ENCODE results near the gene SMAD3. TPM values are rescaled to one million over a fixed set of nuclear protein-coding genes. Genes with fewer than 3 reads are reported as not detected.

The SMAD3 gene
- total and polyA plus RNA-seq, 2 donors (not counting 1 experiment from before 2014, with no cell fraction given), result 55.9 to 163 TPM

DNA sequence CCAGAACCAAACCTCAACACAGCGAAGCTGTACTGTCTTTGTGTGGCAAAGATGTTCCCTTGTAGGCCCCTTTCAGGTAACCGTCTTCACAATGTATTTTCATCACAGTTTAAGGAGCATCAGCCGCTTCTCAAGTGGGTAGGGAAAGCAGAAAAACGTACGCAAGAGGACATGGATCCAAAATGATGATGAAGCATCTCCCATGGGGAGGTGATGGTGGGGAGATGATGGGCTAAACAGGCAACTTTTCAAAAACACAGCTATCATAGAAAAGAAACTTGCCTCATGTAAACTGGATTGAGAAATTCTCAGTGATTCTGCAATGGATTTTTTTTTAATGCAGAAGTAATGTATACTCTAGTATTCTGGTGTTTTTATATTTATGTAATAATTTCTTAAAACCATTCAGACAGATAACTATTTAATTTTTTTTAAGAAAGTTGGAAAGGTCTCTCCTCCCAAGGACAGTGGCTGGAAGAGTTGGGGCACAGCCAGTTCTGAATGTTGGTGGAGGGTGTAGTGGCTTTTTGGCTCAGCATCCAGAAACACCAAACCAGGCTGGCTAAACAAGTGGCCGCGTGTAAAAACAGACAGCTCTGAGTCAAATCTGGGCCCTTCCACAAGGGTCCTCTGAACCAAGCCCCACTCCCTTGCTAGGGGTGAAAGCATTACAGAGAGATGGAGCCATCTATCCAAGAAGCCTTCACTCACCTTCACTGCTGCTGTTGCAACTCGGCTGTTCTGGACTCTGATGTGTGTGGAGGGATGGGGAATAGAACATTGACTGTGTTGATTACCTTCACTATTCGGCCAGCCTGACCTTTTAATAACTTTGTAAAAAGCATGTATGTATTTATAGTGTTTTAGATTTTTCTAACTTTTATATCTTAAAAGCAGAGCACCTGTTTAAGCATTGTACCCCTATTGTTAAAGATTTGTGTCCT, 129.0 kb downstream of the SMAD3 start:
- Mint-ChIP-seq H3K4me1 (peaks cover 18% of the 10 kb centered on the region), H3K27me3 (no peaks in the 10 kb centered on the region), H3K9me3 (ENCODE audit: insufficient read depth) (no peaks in the 10 kb centered on the region), H3K27ac (peak overlapping the region; percentile 28), H3K4me3 (no peak overlapping the region)
- no peak overlapping the region for H3K4me3 ChIP-seq (ENCODE audit: control extremely low read depth in 1 of 5, extremely low read depth in 1 of 5, insufficient read depth in 1 of 5, low read depth in 2 of 5, low read length in 4 of 5)
- peaks cover 6 to 13% of the 10 kb centered on the region in 2 donors for H3K4me1 ChIP-seq (ENCODE audit: control insufficient read depth in 2 of 2, insufficient read depth in 2 of 2, low read length in 2 of 2)
- ChIA-PET CTCF (no interaction called here), POLR2A (no interaction called here)
- no peaks in the 10 kb centered on the region for H3K9me3 ChIP-seq (ENCODE audit: control extremely low read depth in 1 of 3, control insufficient read depth in 2 of 3, insufficient read depth in 1 of 3, low read length in 2 of 3)
- no peak for ATAC-seq (ENCODE audit: low read depth)
- no peak overlapping the region for H2AFZ ChIP-seq (ENCODE audit: insufficient read depth, low read depth, low read length, poor library complexity, severe bottlenecking)
- intact Hi-C loops (cut with micrococcal nuclease), result no loop called here
- H3K27ac ChIP-seq (ENCODE audit: low read length in 2 of 2), result no peak overlapping the region
- DNase-seq, result no peak
- no peaks in the 10 kb centered on the region for H3K79me2 ChIP-seq (ENCODE audit: control insufficient read depth, insufficient read depth, low read length)
- no peaks in the 10 kb centered on the region for H4K20me1 ChIP-seq (ENCODE audit: control insufficient read depth, insufficient read depth, low read length, poor library complexity, severe bottlenecking)
- H3K4me2 ChIP-seq (replicated peaks; ENCODE audit: low read depth, low read length, poor library complexity, severe bottlenecking), result no peak overlapping the region
- peaks cover 14 to 47% of the 10 kb centered on the region in 2 experiments for H3K36me3 ChIP-seq (replicated peaks in 1 of 2; ENCODE audit: control extremely low read depth in 1 of 2, control insufficient read depth in 1 of 2, extremely low read depth in 1 of 2, insufficient read depth in 2 of 2, low read length in 1 of 2)
- H3K9ac ChIP-seq (ENCODE audit: low read length), result no peak overlapping the region
- TF ChIP-seq CTCF (IDR thresholded peaks at IDR 0.05) (no peak), EZH2 (IDR thresholded peaks at IDR 0.05; ENCODE audit: borderline replicate concordance, insufficient read depth, low read depth, low read length, poor library complexity, severe bottlenecking) (no peak)
- WGBS (ENCODE audit: insufficient coverage), result 88% methylated on average over 3 of the region's 9 CpGs
- H3K27me3 ChIP-seq (replicated peaks in 1 of 4; ENCODE audit: control extremely low read depth in 1 of 4, control insufficient read depth in 3 of 4, insufficient read depth in 4 of 4, low read length in 3 of 4), result no peaks in the 10 kb centered on the region

- Histone ChIP-seq H3K4me1 (ENCODE audit: control insufficient read depth in 2 of 2, insufficient read depth in 2 of 2, low read length in 2 of 2) (peaks cover 6 to 13% of the 10 kb centered on the region in 2 donors), H3K27me3 (replicated peaks in 1 of 4; ENCODE audit: control extremely low read depth in 1 of 4, control insufficient read depth in 3 of 4, insufficient read depth in 4 of 4, low read length in 3 of 4) (no peaks in the 10 kb centered on the region), H3K9me3 (ENCODE audit: control extremely low read depth in 1 of 3, control insufficient read depth in 2 of 3, insufficient read depth in 1 of 3, low read length in 2 of 3) (no peaks in the 10 kb centered on the region), H3K4me3 (ENCODE audit: control extremely low read depth in 1 of 5, extremely low read depth in 1 of 5, insufficient read depth in 1 of 5, low read depth in 2 of 5, low read length in 4 of 5) (no peak overlapping the region), H3K79me2 (ENCODE audit: control insufficient read depth, insufficient read depth, low read length) (no peaks in the 10 kb centered on the region), H2AFZ (ENCODE audit: insufficient read depth, low read depth, low read length, poor library complexity, severe bottlenecking) (no peak overlapping the region), H3K4me2 (replicated peaks; ENCODE audit: low read depth, low read length, poor library complexity, severe bottlenecking) (no peak overlapping the region), H4K20me1 (ENCODE audit: control insufficient read depth, insufficient read depth, low read length, poor library complexity, severe bottlenecking) (no peaks in the 10 kb centered on the region), H3K36me3 (replicated peaks in 1 of 2; ENCODE audit: control extremely low read depth in 1 of 2, control insufficient read depth in 1 of 2, extremely low read depth in 1 of 2, insufficient read depth in 2 of 2, low read length in 1 of 2) (peaks cover 14 to 41% of the 10 kb centered on the region in 2 experiments), H3K27ac (ENCODE audit: low read length in 2 of 2) (no peak overlapping the region), H3K9ac (ENCODE audit: low read length) (no peak overlapping the region)
- H3K27ac Mint-ChIP-seq, result peak overlapping the region; percentile 44
- intact Hi-C loops (cut with micrococcal nuclease), result no loop called here
- H3K4me3 Mint-ChIP-seq, result no peak overlapping the region
- POLR2A ChIA-PET, result no interaction called here
- ATAC-seq (ENCODE audit: low read depth), result no peak
- CTCF ChIA-PET, result interaction anchor here (0.6 kb wide), 1 partner anchor 576 kb away, joined by 7 read pairs; no protein-coding TSS in a partner anchor
- no peaks in the 10 kb centered on the region for H3K9me3 Mint-ChIP-seq (ENCODE audit: insufficient read depth)
- no peaks in the 10 kb centered on the region for H3K27me3 Mint-ChIP-seq
- H3K4me1 Mint-ChIP-seq, result peaks cover 22% of the 10 kb centered on the region
- DNase-seq, result no peak
- WGBS (ENCODE audit: insufficient coverage), result 79% methylated on average over 3 of the region's 3 CpGs
- TF ChIP-seq EZH2 (IDR thresholded peaks at IDR 0.05; ENCODE audit: borderline replicate concordance, insufficient read depth, low read depth, low read length, poor library complexity, severe bottlenecking) (no peak), CTCF (IDR thresholded peaks at IDR 0.05) (no peak)
Measured at GRCh38 chr15:67195305-67195704, 129.9 kb downstream of the SMAD3 start.
